PC-9 (cell line): ENCODE measurements around the gene AKAP13.

Experiments used
- EZH2 ChIP-seq: fragments of 200-600 bp; sonication (generic); IDR thresholded peaks from 2 replicates; pipeline ENCODE4 v1.8.0; 2017; ENCODE audit warnings: antibody characterized with exemption, low read depth
- TF ChIP-seq, protein P1 (sequence below): fragments of 200-600 bp; sonication (generic); conservative IDR thresholded peaks from 2 replicates; pipeline ENCODE4 v1.6.1; 2017; ENCODE audit warnings: mixed run types, antibody characterized with exemption, mild to moderate bottlenecking, moderate library complexity

DNA sequence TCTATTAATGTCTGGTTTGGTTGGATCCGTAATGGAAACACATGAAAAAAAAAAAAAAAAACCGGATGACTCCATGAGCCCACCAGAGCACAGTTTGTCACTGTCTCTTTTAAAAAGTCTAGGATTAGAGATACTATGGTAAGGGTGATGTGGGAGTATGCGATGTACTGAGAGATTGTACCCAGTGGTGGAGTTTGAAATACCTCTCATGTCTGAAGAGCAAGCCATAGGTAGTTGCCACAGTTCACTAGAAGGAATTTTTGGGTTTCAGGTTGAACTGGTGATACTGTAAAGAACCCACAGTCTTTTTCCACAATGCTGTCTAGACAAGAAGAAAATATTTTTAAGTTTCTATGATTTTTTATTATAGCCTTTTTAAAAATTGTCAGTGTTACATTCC, 281.5 kb downstream of the AKAP13 start:
- TF ChIP-seq, protein P1, sequence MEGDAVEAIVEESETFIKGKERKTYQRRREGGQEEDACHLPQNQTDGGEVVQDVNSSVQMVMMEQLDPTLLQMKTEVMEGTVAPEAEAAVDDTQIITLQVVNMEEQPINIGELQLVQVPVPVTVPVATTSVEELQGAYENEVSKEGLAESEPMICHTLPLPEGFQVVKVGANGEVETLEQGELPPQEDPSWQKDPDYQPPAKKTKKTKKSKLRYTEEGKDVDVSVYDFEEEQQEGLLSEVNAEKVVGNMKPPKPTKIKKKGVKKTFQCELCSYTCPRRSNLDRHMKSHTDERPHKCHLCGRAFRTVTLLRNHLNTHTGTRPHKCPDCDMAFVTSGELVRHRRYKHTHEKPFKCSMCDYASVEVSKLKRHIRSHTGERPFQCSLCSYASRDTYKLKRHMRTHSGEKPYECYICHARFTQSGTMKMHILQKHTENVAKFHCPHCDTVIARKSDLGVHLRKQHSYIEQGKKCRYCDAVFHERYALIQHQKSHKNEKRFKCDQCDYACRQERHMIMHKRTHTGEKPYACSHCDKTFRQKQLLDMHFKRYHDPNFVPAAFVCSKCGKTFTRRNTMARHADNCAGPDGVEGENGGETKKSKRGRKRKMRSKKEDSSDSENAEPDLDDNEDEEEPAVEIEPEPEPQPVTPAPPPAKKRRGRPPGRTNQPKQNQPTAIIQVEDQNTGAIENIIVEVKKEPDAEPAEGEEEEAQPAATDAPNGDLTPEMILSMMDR: no peak
- no peak for TF ChIP-seq EZH2
